A172 (cell line): ENCODE measurements around the gene CSNK2A2. TPM values are rescaled to one million over a fixed set of nuclear protein-coding genes. Genes with fewer than 3 reads are reported as not detected.
A peak's percentile ranks its signal among the peaks of the same experiment; 100 is the strongest.

Experiments used
- DNase-seq: peaks from one replicate; pipeline ENCODE4 v3.0.0-alpha.2; 2015; ENCODE audit warnings: low spot score
- total RNA-seq: library from RNA; depleted of rRNA; stranded (reverse); fragments of >200 nt; shearing (Covaris generic); gene quantifications from 2 replicates; pipeline ENCODE4 v1.2.3, GENCODE V29; 2014

The CSNK2A2 gene
- total RNA-seq, 1 experiment from 2014 or later: 10.1 TPM

DNA sequence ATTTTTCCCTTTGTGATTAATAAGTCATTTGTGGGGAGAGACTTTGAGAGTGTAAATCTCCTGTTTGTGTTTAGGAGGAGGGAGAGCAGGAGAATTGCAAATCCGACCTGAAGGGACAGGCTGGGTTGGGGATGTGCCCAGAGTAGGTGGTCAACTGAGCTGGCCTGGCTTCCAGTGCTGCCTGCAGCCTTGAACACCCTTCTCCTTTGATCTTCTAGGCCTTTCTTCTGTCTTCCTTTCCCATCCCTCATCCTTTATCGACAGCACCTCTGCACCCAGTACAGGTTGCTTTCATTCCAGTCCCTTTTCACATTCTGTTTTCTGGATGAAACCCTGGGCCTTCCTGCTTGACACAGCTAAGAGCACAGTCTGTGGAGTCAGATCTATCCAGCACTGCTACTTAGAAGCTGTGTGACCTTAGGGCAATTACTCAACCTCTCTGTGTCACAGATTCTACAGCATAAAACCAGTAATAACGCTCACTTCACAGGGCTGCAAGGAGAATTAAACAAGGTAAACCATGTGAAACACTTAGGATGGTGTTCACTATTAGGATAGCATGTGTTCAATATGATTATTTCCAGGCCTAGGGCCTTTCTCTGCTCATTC lies 1.0 kb upstream of the CSNK2A2 start:
- no peak for DNase-seq

DNA sequence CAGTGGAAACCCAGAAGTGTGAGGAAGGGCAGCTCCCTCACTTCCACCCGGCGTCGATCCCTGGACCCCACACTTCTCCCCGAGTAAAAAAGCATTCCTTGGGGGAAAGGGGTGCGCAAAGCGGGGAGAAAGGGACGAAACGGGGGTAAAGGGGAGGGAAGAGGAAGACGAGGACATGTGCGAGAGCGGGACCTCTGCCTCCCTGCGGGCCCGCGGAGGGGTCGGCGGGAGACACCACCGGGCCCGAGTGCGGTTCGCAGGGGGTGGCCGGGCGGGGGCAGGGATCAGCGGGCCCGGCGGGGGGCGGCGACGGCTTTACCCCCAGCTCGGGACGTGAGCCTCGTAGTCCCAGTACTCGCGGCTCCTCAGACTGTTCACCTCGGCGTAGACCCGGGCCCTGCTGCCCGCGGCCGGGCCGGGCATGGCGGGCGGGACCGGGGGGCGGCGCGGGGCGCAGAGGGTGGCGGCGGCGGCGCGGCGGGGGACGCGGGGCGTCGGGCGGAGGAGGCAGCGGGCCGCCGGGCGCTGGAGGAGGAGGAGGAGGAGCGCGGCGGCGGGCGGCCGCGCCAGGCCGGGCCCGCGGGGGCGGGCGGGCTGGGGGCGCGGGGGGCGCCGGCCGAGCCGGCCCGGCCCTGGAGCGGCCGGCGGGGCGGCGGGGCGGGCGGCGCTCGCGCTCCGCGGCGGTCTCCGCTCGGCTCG lies 443 bp downstream of the CSNK2A2 start:
- no peak for DNase-seq

DNA sequence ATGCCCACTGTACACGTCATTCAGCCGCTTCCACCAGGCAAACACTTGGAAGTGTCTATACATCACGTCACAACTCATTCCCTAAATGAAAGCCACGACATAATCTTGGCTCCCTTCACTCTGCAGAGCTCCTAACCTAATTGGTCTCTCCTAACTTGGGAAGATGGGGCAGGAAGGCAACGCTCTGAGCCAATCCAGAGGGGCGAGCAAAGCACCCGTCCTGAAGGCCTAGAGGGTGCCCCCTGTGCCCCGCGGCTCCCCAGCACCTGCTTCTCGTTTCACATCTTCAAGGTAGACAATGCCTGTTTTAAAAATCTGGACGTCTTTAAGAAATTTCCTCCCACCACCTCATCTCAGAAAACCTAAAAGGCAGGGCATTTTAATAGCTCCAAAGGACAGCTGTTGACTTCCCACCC lies 1.0 kb downstream of the CSNK2A2 start:
- peak; percentile 7 for DNase-seq

DNA sequence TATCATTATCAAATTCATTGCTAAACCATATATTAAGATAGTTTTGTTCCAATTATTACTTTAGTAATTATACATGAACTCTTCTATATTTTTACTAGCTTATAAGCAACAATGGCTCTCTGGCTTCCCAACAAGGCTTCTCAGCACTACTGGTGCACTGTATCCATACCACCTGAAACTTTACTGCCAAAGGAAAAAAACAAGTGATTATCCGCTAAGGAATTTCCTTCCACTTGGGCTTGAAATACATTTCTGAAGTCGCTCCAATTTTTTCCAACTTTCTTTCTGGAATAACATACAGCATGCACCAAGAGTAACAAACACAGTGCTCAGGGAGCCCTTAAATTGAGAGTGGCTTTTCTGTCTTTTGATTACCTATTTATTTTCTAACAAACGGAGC lies 2.1 kb downstream of the CSNK2A2 start:
- no peak for DNase-seq

DNA sequence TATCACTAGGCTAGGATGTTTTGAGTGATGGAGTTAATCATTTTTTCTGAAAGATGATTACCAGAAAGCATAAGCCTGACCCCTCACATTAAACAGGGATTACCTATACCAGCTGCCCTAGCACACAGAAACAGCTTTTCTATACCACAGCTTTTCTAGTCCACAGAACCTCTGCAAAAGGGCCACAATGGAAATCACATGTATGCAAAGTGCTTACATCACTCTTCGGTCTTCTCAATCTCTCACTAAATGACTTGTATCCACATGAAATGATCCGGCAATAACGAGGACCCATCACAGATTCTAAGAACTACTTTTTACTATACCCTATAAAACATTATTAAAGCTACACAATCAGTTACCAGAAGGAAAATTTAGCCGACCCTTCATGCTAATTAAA lies 2.6 kb downstream of the CSNK2A2 start:
- DNase-seq: no peak

DNA sequence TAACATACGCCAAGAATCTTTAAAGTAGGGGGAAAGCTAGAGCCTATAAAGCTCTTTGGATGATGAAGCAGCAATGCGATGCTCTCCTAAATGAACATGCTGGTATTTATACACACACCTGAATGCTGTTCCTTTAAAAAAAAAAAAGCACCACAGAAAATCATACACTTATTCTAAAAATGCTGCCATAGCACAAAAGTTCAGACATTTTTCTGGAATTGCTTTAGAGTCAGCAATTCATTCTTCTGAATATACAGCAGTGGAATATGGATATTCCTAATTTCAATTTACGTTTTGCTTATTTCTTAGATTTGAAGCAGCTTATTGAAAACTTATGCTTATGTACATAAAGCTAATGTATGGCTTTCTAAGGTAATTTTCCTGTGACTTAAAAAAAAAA lies 3.1 kb downstream of the CSNK2A2 start:
- no peak for DNase-seq

DNA sequence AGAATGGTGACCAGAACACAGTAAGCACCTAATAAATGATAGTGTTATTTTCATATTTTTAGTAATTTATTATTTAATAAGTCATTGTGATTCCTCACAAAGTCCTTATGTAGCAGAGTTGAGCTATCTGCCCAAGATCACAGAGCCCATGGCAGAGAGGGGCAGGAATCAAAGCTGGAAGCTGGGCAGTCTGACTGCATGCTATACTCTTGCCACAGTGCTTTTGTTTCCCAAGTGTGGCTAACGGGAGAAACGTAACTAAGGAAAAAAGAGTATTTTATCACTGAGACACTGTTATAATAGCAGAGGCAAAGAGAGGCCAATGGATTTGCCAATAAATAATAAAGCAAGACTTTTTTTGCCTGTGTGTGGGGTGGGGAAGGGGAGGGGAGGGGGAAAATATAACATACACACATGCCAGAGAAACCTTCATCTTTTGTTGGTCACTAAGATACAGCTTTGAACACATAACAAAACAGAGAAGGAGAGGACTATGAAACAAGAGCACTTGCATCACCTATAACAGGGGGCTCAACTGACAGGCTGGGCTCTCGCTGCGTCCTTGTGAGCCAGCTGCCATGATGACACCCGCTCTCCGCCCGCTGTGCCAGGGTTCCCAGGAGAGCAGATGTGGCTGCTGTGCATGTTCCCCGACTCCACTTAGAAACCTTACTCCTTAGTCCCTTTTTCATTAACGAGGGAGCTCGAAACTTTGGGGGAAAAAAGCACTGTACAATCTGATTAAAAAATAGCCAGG lies 10.1 kb downstream of the CSNK2A2 start:
- no peak for DNase-seq

DNA sequence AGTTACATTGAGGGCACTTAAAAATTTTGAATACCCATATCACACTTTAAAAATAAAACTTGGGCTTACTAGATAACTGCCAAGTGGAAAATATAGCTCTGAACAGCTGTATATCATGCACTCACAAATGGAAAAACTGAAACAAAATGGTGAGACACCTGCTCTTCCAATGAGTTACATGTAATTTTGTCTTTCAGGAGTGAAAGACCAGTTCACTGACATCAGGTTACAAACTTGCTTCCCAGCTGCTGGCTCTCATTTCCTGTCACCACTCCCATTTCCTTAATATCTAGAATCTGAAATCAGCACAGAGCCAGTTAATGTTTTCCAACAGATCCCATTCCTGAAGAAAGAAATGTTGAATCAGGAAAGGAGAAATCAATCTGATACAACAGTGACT lies 10.8 kb downstream of the CSNK2A2 start:
- DNase-seq: no peak

DNA sequence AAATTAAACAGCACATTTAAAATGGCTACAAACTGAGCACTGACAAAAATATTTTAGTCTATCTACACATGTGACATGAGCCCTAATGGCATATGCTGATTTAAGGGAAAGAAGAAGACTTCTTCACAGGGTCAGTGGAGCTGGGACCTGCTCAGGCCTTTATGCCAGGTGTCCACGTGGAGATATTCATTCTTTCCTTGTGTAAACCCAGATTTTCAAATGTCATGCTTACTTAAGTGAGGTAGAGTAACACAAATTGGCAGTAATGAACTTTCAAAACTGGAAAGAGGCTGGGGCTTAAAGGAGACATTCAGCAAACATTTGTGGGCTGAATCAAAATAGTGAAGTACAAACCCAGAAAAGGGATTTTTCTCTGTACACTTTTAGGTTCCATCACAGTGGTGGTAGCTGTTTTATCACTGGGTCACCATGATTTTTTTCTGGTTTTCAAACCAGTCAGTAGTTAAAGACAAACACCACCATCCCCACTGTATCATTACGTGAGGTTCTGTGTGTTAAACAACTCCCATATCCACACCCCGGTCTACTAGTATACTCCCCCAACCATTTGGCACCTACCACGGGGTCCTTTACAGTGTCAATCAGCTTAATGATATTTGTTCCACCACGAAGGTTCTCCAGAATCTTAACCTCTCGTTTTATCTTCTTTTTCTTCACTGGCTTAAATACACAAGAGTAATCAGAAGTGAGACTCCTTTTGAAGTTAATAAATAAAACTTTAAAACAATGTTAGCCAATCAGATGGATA lies 11.5 kb downstream of the CSNK2A2 start:
- DNase-seq: no peak

DNA sequence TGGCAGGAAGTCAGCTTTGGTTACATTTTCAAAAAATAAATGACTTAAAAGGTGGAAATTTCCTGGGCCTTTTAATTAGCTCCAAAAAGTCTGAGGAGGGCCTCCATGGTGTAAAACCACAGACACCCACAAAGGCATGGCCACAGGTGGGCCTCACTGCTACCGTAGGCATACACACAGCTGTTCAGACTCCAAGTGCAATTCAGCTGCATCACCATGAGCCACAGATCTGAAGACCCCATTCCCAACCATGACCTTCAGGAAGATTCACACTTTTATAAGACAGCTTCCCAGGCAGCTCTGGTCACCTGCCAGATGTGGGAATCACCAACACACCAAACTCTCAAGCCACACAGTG lies 20.6 kb downstream of the CSNK2A2 start:
- DNase-seq: no peak

DNA sequence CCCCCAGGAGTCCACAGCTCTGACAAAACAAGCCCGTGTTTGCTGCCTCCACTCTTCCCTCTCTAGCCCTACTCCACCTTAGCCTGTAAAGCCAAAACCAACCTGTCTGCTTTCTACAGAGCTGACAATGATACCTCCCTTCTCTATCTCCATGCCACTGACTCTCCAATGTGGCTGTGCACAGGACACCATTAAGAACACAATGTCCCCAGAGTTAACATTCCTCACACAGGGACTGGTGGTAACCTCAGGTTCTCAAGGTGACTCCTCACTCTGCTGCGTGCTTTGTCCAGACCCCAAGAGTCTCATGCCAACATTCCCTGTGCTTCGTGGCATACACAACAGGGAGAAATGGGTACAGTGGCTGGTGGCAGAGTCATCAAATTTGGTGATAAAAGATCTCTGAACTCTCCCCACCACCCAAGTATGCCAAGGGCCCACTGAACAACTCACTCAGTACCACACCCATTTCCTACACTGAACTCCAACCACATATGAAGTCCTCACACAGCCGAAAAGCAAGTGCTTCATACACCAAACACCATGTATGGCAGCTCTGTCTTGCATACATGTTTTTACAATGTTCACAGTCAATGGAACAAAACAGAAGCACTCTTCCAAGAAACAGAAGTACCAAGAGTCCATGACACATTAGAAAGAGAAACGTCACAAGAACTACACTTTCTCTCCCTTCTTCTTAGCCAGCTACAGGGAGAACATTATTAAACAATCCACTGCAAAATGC lies 21.1 kb downstream of the CSNK2A2 start:
- DNase-seq: no peak

DNA sequence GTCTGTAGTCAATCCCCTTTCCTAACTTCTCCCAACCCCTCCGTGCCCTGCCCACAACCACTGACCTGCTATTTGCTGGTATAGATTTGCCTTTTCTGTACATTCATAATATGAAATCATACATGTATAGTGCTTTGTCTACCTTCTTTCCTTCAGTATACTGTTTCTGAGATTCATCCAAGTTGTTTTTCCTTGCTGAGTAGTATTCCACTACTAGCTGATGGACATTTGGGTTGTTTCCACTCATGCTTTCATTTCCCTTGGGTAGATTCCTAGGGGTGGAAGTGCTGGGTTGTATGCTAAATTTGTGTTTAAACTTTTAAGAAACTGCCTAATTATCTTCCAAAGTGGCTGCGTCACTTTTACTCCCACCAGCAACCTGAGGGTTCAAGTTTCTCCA lies 27.7 kb downstream of the CSNK2A2 start:
- no peak for DNase-seq

DNA sequence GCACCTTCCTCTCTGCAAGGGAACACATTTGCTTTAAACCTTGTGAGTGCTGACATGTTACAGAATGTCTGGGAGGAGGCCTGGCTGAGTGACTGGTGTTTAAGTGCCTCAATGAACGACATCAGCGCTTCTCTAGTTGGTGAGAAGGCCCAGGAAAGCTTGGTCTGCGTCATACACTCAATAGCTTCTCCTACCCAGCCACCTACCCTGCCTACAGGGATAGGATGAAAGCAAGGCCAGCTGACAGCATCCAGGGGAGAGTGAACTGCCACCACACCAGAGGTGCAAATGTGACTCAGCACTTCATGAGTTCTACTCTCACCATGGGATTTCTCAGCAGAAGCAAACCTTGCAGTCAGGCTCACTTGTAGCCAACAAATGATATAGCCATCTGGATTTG lies 37.1 kb downstream of the CSNK2A2 start:
- no peak for DNase-seq

DNA sequence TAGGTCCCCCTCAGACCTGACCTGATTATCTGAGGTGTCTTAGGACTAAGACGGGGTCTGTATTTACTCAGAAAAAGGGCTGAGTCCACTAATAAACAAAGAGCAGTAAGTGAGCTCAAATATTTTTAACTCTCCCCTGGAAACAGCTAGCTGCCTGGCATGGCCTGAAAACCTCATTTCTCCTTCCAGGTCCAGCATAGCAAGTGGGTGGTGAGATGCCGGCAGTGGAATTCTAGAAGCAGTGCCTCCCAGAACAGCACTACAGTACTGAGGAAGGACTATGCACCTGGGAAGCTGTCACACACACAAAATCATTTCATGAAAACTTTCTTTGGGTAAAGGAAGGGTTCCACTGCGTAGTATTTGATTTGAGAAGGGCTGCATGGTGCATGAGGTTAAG lies 39.2 kb downstream of the CSNK2A2 start:
- no peak for DNase-seq

DNA sequence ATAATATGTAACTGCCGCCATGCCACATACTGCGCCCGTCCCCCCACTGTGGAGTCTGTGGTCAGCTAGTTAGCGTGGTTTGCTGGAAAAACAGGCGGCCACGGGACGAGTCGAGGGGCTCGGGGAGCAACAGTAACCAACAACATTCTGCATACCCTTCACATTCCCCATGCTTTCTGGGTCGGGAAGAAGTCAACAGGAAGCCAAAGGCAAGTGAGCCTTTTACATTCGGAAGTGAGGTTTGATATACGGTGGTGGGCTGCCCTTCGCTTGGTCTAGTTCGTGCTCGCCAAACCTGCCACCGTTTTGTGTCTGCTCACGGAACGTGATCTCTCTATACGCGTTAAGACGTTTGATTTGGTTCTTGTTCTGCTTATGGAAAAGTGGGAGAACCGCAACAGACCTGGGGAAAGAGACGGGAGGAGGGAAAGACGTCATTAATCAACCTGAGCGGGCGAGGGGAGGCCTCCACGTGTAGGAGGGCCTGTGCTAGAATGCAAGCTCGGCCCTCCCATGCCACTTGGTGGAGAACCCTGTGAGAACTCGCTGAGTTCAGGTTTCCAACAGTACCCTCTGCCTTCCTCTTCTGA lies 39.9 kb downstream of the CSNK2A2 start:
- DNase-seq: no peak

DNA sequence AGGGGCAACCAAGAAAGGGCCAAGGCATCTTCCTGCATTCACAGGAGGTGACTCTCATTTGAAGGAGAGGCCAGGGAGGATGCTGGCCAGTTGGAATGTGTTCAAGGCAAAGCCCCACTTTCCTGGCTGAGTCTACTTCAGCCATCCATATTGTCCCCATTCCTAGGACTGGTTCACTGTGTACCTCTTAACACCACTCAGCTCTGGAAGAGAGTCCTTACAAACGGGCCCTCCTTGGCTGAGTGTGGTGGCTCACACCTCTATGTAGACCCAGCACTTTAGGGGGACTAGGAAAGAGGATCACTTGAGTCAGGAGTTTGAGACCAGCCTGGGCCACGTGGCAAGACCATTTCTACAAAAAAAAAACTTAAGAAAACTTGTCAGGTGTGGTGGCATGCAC lies 40.7 kb downstream of the CSNK2A2 start:
- DNase-seq: no peak

DNA sequence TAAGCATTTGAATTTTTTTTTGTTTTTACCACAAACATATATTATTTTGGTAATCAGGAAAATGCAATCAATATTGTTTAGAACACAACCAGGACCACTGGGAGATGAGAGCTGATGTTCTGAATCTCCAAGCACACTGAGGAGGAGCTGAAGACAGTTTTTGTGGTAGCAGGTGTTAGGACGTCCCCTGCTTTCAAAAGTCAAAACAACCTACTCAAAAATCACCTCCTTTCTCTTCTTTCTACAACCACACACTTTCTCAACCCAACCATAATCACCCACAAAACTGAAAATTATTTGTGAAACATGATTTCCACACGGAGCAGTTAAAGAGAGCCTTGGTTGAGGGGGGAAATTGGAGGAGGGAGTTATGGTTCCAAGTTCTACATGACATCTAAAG lies 42.1 kb downstream of the CSNK2A2 start:
- no peak for DNase-seq

DNA sequence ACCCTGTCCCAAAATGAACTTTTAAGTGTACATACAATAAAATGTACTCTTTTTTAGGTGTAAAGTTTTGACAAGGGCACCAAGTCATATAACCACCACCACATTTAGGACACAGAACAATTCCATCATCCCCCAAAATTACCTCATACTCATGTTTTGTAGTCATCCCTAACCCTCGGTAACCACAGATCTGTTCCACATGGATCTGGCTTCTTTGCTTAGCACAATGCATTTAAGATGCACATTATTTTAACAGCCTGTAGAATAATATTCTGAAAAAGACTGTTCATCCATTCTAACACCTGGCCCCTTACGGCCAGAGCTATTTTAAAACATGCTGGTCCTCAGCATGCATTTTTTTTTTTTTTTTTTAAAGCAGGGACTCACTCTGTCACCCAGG lies 43.6 kb downstream of the CSNK2A2 start:
- no peak for DNase-seq

DNA sequence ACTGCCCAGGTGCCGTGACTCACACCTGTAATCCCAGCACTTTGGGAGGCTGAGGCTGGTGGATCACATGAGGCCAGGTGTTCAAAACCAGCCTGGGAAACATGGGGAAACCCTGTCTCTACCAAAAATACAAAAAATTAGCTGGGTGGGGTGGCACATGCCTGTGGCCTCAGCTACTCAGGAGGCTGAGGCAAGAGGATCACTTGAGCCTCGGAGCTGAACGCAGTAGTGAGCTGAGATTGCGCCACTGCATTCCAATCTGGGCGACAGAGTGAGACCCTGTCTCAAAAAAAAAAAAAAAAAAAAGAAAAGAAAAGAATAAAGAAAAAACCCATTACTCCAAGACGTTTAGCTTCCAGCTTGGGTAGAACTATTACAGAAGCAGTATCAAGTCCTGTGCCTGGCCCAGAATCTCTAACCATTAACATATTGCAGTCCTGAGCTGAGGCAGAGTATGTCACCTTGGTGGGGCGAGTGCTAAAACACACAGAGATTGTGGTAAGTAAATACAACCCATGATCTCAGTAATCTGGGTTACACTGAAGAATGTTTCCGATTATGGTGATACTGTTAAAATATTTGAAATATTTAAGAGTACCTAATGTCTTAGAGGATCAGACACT lies 45.5 kb downstream of the CSNK2A2 start:
- DNase-seq: no peak

DNA sequence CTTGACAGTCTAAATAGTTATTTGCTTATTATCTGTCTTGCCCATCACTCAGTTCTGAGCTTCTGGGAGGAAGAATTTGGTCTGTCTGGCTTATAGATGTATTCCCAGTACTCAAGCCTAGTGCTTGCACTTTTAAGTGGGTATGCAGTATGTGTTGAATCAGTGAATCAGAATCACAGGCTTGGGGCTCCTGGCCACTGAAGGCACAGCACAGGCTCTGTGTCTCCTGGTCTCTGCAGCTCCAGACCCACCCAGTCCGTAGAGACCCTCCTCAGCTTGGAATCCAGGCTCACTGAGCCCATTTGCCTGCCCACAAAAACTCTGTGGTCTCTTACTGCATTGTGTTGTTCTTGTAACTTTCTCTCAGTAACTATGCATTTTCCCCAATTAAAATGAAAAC lies 49.4 kb downstream of the CSNK2A2 start:
- no peak for DNase-seq

DNA sequence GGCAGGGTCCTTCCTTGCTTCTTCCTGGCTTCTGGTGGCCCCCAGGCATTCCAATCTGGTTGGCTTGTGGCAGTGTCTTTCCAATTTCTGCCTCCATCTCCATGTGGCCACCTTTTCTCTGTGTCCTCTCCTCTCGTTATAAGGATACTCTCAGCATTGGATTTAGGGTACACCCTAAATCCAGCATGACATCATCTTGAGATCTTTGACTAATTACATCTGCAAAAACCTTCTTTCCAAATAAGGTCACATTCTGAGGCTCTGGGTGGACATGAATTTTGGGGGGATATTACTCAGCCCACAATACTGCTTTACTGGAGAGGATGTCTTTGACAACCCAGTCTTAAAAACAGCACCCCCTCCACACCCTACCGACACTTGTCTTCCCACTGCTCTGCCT lies 49.8 kb downstream of the CSNK2A2 start:
- no peak for DNase-seq
